DMS153 treated with DMSO at 0.1 percent for 48 hours (cell line): ENCODE data around the gene HSD17B11.
"Not testable (repeated sequence)": the region's sequence is repeated elsewhere in the genome, so short reads cannot be mapped to it uniquely, and the experiment has no call there.

Source experiments
- DNase-seq: peaks from one replicate; lab custom pipeline; 2025; ENCODE audit not compliant: unreplicated experiment; lab: John Stamatoyannopoulos, UW

The HSD17B11 gene

GRCh38 chr4:87390891-87391575, at the start of gene HSD17B11:
Gene HSD17B11 (minus strand): TSS chr4:87391188. CDS start chr4:87391070, 118 bp downstream.
- DNase-seq: peak; percentile 85

DNA sequence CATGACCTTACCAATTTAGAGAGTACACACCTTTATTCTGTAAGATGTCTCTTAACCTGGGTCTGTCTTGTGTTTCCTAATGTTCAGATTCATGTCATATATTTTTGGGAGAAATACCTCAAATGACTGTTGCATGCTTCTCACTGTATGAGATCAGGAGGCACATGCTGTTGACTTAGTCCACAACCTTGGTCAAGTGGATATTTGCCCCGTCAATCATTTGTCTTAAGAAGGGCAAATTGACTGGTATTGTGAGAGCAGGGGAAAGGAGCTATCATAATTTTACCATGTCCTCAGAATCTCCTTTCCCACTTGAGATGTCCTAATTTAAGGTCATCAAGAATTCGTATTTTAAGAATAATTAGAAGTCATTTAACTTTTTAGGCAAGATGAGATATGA, 42.4 kb upstream of the HSD17B11 start:
- DNase-seq: no peak

GRCh38 chr4:87430038-87430437, 39.0 kb upstream of the HSD17B11 start:
- no peak for DNase-seq

GRCh38 chr4:87428979-87429378, 38.0 kb upstream of the HSD17B11 start:
- no peak for DNase-seq

- no peak for DNase-seq
These were observed 36.5 kb upstream of the HSD17B11 start for GRCh38 chr4:87427518-87427868.

- DNase-seq: no peak
These were observed 36.0 kb upstream of the HSD17B11 start for GRCh38 chr4:87426865-87427517.

DNA sequence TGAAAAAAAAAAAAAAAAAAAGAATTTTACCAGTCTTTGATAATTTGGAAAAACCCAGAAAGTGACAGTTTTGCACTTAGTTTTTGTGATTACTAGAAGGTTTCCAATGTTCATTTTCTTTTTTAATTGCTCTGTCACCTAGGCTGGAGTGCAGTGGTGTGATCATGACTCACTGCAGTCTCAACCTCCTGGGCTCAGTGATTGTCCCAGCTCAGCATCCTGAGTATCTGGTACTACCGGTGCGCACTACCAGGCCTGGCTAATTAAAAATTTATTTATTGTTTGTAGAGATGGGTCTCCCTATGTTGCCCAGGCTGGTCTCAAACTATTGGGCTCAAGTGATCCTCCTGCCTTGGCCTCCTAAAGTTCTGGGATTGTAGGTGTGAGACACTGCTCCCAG, 34.7 kb upstream of the HSD17B11 start:
- no peak for DNase-seq

- DNase-seq: not testable (repeated sequence)
These were observed 33.1 kb upstream of the HSD17B11 start for GRCh38 chr4:87424099-87424543.

DNA sequence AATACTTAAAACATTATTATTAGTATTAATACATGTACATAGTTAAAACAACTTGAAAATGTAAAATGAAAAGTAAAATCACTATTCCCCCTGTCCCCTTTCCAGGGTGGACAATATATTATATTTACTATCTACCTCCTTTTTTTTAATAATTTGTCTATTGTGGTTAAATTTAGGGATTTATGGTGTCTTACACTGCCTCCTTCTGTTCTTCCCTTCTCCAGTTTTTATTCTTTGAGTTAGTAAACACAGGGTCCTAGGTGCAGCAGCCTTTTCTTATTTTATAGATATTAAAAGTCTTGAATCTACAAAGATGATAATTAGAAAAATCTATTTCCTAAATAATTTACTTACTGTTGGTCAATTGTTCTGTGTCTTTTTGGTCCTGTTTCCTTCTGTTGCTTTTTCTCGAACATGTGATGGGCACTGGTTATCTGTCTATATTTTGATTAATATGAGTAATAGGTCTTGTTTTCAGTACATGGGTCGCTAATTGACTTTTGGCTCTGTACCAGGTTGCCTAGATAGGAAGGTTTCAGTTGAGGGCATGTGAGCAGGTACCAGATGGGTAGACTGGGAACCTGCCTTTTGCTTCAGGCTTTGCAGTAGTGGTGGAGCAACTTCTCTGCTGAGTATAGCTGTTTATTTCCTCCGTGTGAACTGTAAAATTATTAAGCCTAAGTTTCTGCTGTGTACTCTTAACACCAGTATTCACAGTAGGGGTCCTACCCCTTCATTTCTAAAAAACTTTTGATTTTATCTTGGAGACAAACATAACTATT, 32.5 kb upstream of the HSD17B11 start:
- DNase-seq: peak; percentile 7

GRCh38 chr4:87422104-87423052, 31.4 kb upstream of the HSD17B11 start, which contains the start of gene NUDT9:
Gene NUDT9 (plus strand): TSS chr4:87422573. CDS start chr4:87422906, 333 bp downstream.
- peak; percentile 96 for DNase-seq

GRCh38 chr4:87420276-87420830, 29.4 kb upstream of the HSD17B11 start:
- no peak for DNase-seq

DNA sequence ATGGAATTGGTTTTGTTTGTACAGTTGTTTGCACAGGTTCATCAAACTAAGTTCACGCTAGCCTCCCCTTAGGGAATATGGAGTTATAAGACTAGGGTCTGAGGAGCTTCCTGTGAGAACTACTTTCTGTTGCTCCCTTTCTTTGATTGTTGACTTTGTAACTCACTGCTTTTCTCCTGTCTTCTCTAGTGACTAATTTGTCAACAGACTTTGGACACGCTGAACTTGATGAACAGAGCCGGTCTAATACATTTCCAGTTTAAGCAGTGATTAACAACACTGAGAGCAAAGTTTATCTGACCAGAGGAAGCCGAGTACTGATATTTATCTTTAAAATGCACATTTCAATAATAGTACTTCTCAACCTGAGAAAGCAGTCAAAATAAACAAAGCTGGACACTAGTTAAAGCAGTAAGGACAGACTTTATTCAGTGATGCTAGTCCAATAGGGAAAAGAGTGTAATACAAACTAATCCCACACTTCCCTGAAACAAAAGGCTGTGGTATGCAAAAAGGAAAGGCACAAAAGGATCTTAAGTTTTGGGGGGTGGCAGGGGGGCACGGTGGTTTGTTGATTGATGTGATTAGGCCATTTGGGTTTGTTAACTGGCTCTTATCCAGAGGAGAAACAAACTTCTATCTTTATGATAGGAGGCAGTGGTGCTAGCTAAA, 28.7 kb upstream of the HSD17B11 start:
- no peak for DNase-seq

GRCh38 chr4:87418410-87418809, 27.4 kb upstream of the HSD17B11 start:
- DNase-seq: not testable (repeated sequence)

DNA sequence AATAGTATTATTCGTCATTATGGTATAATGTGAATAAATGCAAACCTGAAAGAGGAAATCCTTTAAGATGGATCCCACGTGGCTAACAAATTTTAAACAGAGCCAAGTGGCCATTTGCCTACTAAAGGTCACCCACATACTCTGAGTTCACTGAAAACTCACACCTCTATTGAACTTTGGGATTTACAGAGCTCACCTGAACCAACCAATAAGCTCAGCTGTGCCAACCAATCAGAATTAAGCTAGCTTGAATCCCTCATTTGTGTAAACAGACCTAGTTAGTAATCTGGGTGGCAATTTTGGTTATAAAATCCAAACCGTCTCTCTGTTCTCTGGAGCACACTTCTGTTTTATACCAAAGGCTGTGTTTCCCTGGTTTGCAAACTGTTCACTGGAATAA, 26.0 kb upstream of the HSD17B11 start:
- no peak for DNase-seq

DNA sequence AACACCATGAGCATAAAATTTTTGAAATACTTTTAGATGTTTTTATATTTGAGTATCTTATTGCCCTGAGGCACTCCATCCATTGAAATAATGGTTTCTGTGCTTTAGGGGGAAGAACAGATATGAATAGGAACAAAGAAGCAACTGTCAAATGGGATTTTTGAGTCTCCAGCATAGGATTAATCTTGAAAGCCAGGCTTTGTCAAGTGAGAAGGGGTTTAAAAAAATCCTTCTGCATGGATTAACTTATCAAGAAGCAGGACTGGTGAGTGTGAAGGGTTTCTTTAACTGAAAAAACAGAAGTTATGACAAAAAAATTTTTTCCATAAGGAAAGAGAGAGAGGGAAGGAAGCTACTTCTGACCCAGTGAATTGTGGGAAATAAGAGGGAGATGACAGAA, 23.8 kb upstream of the HSD17B11 start:
- DNase-seq: no peak

- no peak for DNase-seq
These were observed 19.7 kb upstream of the HSD17B11 start for GRCh38 chr4:87410679-87411078.

- no peak for DNase-seq
These were observed 19.2 kb upstream of the HSD17B11 start for GRCh38 chr4:87410157-87410556.

GRCh38 chr4:87409420-87409939, 18.5 kb upstream of the HSD17B11 start:
- no peak for DNase-seq

GRCh38 chr4:87406902-87407301, 15.9 kb upstream of the HSD17B11 start:
- DNase-seq: not testable (repeated sequence)

GRCh38 chr4:87406462-87406861, 15.5 kb upstream of the HSD17B11 start:
- DNase-seq: no peak
